A673 (cell line): ENCODE results near the gene KRT6C.

Experiments used
- CTCF ChIP-seq: fragments of 300-800, 200-600 bp; sonication (generic); conservative IDR thresholded peaks from 2 replicates; pipeline ENCODE4 v1.5.1; 2017; ENCODE audit warnings: low read depth, mild to moderate bottlenecking, antibody characterized with exemption, low read length, moderate library complexity, mixed read lengths
- EZH2 ChIP-seq: fragments of 200-600 bp; sonication (generic); IDR thresholded peaks from 2 replicates; pipeline ENCODE4 v1.6.1; 2017; ENCODE audit warnings: borderline replicate concordance, low read depth, mild to moderate bottlenecking, mixed read lengths, antibody characterized with exemption, low read length; ENCODE audit not compliant: poor library complexity, severe bottlenecking

GRCh38 chr12:52515319-52515646 is 41.7 kb upstream of the KRT6C start:
- TF ChIP-seq CTCF (no peak), EZH2 (no peak)
